Islet of Langerhans (tissue), 1 donor: ENCODE data around the gene ATF6B.
"Not testable (repeated sequence)": the region's sequence is repeated elsewhere in the genome, so short reads cannot be mapped to it uniquely, and the experiment has no call there.

ENCODE experiments used
- FAIRE-seq: peaks from one replicate; lab custom pipeline; 2011; peaks lifted over from hg19 to GRCh38; lab: Jason Lieb, UNC

Gene ATF6B

GRCh38 chr6:32107406-32107805 is 20.6 kb downstream of the ATF6B start:
- FAIRE-seq: no peak

- FAIRE-seq: no peak
These were observed 22.6 kb downstream of the ATF6B start for GRCh38 chr6:32105433-32105832.

- no peak for FAIRE-seq
These were observed 25.8 kb downstream of the ATF6B start for GRCh38 chr6:32102255-32102654.

DNA sequence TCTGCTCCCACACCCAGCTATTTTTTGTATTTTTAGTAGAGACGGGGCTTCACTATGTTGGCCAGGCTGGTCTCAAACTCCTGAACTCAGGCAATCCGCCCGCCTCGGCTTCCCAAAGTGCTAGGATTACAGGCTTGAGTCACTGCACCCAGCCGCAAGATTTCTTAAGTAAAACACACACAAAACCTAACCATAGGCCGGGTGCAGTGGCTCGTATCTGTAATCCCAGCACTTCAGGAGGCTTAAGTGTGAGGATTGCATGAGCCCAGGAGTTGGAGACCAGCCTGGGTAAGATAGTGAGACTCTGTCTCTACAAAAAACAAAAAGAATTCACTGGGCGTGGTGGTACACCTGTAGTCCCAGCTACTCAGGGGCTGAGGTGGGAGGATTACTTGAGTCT is 27.8 kb downstream of the ATF6B start:
- FAIRE-seq: not testable (repeated sequence)

- no peak for FAIRE-seq
These were observed 30.7 kb downstream of the ATF6B start for GRCh38 chr6:32097364-32097763.

DNA sequence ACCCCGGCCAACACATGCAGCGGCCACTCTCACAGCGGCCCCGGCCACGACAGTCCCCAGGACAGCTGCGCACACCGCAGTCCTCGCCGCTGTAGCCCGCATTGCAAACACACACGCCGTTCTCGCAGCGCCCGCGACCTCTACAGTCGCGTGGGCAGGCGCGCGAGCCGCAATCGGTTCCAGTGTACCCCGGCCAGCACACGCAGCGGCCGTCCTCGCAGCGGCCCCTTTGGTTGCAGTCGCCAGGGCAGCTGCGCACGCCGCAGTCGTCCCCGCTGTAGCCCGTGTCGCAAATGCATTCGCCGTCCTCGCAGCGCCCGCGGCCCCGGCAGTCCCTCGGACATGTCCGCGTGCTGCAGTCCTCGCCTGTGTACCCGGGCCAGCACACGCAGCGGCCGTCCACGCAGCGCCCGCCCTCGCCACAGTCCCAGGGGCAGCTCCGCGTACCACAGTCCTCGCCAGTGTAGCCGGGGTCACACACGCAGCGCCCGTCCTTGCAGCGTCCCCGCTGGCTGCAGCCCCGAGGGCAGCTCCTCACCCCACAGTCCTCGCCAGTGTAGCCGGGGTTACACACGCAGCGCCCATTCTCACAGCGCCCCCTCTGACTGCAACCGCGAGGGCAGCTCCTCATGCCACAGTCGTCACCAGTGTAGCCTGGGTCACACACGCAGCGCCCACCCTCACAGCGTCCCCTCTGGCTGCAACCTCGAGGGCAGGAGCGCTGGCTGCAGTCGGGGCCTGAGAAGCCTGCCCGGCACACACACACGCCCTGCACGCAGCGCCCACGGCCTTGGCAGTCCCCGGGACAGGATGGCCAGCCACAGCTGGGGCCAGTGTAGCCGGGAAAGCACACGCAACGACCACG is 31.4 kb downstream of the ATF6B start:
- FAIRE-seq: no peak

GRCh38 chr6:32096087-32096393 is 32.0 kb downstream of the ATF6B start:
- FAIRE-seq: no peak

- no peak for FAIRE-seq
These were observed 32.5 kb downstream of the ATF6B start for GRCh38 chr6:32095338-32096086.

DNA sequence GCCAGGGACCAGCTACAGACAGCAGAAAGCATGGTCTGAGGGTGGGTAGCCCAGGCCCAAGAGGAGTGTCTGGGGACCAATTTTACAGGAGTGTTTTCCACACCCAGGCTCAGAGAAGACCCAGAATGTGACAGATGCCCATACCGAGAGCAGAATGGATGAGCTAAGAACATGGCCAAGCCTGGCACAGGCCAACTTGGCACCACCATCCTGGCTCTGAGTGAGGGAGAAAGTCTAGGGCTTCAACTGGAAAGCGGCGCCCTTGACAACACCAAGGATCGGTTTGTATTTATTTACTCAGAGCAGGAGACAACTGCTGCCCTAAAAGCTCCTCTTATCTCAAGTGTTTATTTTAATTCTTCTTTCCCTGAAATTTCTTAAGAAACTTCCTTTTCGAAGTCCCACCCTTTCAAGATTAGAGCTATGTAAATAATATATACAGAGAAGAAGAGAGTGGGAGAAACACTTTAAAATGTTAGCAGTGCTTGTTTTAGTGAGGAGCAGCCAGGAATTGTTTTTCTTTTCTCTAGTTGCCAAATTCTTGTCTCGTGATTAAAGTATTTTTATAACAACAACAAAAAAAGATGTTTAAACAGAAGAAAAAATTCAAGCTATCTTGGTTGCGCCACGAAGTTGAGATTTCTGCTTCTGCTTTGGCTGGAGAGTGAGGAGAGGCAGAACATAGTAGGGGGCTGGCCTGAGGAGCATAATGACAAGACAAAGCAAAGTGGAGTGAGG is 35.1 kb downstream of the ATF6B start:
- FAIRE-seq: no peak

DNA sequence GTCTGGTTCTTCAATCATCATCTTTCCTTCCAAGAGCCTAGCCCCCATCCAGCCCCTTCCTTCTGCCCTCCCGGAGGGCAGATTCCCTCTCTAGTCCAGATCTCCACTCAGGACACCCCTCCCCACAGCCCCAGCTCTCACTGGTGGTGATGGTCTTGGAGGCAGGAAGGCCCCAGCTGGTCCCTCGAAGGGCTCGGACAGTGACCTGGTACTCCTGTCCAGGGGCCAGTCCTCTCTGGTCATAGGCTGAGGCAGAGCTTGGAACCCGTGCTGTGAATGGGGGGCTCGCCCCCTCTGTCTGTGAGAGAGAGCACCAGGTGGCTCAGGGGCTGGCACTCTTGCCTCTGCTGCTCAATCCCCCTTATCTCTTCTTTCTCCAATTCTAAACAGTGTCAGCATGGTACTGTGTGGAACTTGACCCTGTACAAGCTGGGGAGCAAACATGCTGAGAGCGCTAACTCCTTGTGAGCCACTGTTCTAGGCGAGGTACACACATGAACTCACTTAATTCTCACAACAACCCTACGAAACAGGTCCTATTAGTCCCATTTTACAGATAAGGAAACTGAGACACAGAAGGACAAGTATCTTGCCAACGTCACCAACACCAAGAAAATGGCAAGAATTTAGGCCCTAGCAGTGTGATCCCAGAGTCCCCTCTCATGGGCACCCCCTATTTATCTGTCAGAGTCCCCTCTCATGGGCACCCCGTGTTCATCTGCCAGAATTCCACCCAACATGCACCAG is 38.8 kb downstream of the ATF6B start:
- FAIRE-seq: no peak

DNA sequence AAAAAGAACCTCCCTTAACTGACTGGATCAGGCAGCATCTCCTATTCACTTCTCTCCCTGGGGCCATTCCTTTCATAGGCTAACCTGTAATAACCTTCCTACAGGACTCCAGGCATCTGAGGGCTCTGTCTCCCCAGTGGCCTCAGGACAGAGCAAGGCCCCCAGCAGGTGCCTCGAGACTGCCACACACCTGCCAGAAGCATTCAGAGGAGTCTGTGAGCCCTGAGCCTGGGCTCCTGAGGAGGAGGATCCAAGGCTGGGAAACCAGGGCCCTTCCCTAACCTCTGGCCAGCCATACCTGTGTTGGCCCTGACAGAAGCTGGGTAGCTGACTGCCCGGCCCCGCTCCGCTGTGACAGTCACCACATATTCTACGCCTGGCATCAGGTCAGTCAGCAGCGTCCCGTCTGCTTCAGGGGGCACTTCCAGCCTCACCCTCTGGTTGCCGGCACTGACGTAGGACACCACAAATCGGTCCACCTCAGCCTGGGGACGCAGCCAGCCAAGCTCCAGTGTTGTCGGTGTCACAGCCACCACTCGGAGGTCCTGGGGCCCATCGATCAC is 39.5 kb downstream of the ATF6B start:
- FAIRE-seq: no peak

- FAIRE-seq: no peak
These were observed 40.2 kb downstream of the ATF6B start for GRCh38 chr6:32087574-32088486.

- no peak for FAIRE-seq
These were observed 41.1 kb downstream of the ATF6B start for GRCh38 chr6:32086661-32087573.

GRCh38 chr6:32085759-32086459 is 42.1 kb downstream of the ATF6B start:
- no peak for FAIRE-seq

DNA sequence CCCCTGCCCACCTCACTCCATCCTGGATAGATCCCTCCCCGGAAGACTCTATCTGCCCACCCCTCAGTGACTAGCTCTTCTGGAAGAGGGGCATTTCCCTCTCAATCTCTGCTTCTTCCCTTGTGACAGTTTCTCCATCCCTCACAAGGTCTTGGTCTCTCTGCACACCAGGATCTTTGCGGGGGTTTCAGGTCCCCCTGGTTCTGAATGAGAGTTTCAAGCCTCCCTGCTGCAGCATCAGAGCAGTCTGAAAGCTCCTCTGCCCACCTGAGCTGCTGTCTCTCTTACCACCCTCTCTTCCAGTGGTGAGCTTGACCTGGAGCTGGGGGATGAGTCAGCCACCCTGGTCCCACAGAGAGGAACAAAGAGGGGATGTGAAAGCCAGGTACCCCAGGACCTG is 43.3 kb downstream of the ATF6B start:
- no peak for FAIRE-seq

- no peak for FAIRE-seq
These were observed 44.0 kb downstream of the ATF6B start for GRCh38 chr6:32083812-32084768.

GRCh38 chr6:32082935-32083334 is 45.1 kb downstream of the ATF6B start:
- no peak for FAIRE-seq

DNA sequence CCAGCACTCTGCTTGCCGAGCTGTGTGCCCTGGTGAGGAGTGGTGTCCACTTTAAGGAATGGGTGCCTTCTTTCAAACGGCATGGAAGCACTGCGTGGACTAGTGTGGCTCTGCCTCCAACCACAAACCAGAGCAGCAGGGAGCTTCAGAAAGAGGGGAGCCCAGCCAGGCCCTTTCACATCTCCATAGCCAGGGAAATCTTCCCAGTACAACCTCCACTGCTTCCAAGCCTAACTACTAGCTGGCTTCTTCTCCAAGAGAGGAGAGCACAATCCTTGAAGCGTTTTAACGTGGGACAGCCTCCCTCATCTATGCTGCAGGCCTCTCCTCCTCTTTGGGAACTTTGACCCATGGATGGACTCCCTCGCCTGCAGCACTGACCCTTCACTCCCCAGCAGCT is 45.6 kb downstream of the ATF6B start:
- FAIRE-seq: no peak
